ENCODE measurements around the gene TEN1. TPM values are rescaled to one million over a fixed set of nuclear protein-coding genes. Genes with fewer than 3 reads are reported as not detected.

Gene TEN1
- total and polyA plus RNA-seq, 7 donors, result 3.4 to 21.1 (median 8.8) TPM

DNA sequence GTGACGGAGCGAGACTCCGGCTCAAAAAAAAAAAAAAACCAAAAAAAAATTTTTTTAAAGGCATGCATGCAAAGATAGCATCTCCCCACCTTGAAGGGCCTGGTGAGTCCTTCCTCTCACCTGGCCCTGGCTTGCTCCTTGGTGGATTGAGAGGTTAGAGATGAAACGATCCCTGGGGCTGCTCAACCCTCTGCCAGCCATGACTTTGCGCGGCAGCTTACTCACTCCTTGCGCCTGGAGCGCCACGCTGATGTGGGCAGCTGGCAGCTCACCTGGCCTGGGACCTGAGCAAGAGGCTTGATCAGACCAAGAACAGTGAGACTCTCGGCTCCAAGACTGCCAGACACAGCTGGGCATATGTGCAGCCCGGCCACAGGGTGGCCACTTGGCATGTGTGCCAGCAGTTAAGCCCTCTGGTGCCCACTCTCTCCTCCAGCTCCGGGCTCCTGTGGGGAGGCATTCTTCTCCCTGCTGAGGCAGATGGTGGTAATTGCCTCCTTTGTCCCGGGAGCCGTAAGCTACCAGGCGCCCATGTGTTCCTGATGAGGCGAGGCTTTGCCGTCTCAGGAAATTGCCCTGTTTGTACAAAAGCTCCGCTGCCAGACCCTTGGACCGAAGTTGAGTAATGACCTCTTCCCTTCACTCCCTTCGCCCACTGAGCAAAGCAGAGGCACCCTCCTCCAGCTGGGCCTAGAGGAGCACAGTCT lies 53.2 kb downstream of the TEN1 start:
- Histone ChIP-seq H3K36me3 (ENCODE audit: insufficient read depth in 1 of 2, low read depth in 1 of 2) (peaks cover 0 to 2% of the 10 kb centered on the region in 2 donors), H3K9me3 (no peaks in the 10 kb centered on the region), H3K27me3 (ENCODE audit: insufficient read depth in 3 of 3, low read length in 2 of 3) (peaks cover 0 to 1% (median 0%) of the 10 kb centered on the region in 3 donors), H3K4me1 (no peaks in the 10 kb centered on the region), H3K4me3 (no peak overlapping the region), H3K27ac (no peak overlapping the region)
- intact Hi-C loops (cut with DNase I), result no loop called here
- TF ChIP-seq, protein P1, sequence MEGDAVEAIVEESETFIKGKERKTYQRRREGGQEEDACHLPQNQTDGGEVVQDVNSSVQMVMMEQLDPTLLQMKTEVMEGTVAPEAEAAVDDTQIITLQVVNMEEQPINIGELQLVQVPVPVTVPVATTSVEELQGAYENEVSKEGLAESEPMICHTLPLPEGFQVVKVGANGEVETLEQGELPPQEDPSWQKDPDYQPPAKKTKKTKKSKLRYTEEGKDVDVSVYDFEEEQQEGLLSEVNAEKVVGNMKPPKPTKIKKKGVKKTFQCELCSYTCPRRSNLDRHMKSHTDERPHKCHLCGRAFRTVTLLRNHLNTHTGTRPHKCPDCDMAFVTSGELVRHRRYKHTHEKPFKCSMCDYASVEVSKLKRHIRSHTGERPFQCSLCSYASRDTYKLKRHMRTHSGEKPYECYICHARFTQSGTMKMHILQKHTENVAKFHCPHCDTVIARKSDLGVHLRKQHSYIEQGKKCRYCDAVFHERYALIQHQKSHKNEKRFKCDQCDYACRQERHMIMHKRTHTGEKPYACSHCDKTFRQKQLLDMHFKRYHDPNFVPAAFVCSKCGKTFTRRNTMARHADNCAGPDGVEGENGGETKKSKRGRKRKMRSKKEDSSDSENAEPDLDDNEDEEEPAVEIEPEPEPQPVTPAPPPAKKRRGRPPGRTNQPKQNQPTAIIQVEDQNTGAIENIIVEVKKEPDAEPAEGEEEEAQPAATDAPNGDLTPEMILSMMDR (IDR thresholded peaks at IDR 0.05), result no peak
- WGBS, 3 donors, result 68 to 72% (median 70%) methylated on average over 19 to 20 of the region's 20 CpGs
- ATAC-seq (peak in 2 of 4 donors; percentile 27 to 30), DNase-seq (peak in 1 of 2 donors; percentile 9)

DNA sequence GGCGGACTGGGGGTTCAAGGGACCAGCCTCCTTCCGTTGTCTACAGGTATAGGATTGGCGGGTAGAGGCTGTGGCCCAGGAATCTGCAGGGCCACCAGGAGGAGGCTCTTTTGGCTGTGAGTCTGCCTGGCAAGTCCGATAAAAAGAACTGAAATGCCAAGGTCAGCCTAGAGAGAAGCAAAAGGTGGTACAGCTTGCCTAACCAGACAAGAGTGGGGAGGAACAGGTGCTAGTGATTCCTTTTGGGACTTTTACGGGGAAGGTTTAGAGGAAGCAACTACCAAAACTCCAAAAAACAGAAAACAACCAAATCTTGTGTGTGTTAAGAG lies 53.7 kb downstream of the TEN1 start:
- peaks cover 0 to 7% of the 10 kb centered on the region in 2 donors for H3K36me3 ChIP-seq (ENCODE audit: insufficient read depth in 1 of 2, low read depth in 1 of 2)
- WGBS, 3 donors, result 85 to 94% (median 90%) methylated on average over 5 of the region's 5 CpGs
- no peak for ATAC-seq
- H3K9me3 ChIP-seq, result no peaks in the 10 kb centered on the region
- H3K4me1 ChIP-seq, result no peaks in the 10 kb centered on the region
- DNase-seq, result peak in 1 of 2 donors; percentile 9
- TF ChIP-seq, protein P1 (IDR thresholded peaks at IDR 0.05), result no peak
- intact Hi-C loops (cut with DNase I), result no loop called here
- H3K4me3 ChIP-seq, result no peak overlapping the region
- H3K27ac ChIP-seq, result no peak overlapping the region
- no peaks in the 10 kb centered on the region for H3K27me3 ChIP-seq (ENCODE audit: insufficient read depth in 3 of 3, low read length in 2 of 3)

DNA sequence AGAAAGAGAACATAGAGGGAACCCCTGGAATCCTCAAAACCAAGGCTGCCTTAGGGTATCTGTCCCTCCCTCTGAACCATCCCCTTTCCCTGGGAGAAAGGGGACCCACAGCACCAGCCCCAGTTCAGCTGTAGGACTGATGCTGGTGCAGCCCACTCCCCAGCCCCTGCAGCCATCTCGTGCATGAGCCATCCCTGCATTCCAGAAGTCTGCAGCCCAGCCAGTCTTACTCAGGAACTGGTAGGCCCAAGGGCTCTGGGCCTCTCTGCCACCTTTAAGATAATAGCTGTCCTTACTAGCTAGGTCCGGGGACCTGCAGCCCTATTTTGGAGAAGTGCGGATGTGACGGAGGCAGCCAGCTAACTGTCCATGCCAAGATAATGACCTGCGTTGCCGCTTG lies 54.1 kb downstream of the TEN1 start:
- Histone ChIP-seq H3K4me1 (no peaks in the 10 kb centered on the region), H3K27ac (no peak overlapping the region), H3K9me3 (no peaks in the 10 kb centered on the region), H3K27me3 (ENCODE audit: insufficient read depth in 3 of 3, low read length in 2 of 3) (no peaks in the 10 kb centered on the region), H3K36me3 (ENCODE audit: insufficient read depth in 1 of 2, low read depth in 1 of 2) (peaks cover 0 to 11% of the 10 kb centered on the region in 2 donors), H3K4me3 (no peak overlapping the region)
- no peak for DNase-seq
- intact Hi-C loops (cut with DNase I), result no loop called here
- WGBS, 3 donors, result 94 to 95% (median 94%) methylated on average over 6 of the region's 6 CpGs
- ATAC-seq, result no peak
- TF ChIP-seq, protein P1 (IDR thresholded peaks at IDR 0.05), result no peak

DNA sequence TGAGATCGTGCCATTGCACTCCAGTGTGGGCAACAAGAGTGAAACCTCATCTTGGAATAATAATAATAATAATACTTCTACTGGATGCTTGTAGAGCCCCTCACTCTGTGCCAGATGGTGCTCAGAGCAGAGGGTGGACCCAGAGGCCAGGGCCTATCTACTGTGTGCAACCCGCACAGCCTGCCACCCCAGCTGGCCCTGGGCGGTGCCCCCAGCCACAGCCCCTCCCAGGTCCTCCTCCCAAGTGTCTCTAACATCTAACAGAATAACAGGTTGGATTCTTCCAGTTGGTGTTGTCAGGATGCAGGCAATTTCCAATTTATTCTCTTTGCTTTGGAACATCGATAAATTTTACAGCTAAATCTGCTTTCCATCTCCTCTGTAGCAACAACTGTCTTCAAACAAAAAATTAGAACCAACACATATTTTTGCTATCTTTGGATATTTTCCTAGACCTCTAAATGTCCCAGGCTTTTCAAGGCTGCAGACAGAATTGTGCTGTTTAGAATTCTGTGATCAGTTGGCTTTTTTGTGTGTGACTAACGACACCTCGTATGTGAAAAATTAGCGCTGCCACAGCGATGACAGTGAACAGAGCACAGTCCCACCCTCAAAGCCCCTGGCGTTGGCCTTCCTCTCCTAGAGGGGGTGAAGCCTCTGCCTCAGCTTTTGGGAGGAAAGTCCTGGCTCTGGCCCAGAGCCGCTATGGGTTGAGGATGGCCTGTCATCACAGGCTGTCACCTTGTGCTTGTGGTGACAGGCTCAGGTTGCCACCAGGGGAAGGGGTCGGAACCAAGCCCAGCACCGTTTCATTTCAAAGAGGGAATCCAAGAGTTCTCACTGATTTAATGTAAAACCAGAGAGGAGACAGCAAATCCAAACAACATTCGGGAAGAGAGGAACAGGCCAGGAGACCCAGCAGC lies 55.6 kb downstream of the TEN1 start:
- Histone ChIP-seq H3K9me3 (no peaks in the 10 kb centered on the region), H3K36me3 (ENCODE audit: insufficient read depth in 1 of 2, low read depth in 1 of 2) (peaks cover 0 to 27% of the 10 kb centered on the region in 2 donors), H3K4me1 (no peaks in the 10 kb centered on the region), H3K27me3 (ENCODE audit: insufficient read depth in 3 of 3, low read length in 2 of 3) (no peaks in the 10 kb centered on the region), H3K27ac (no peak overlapping the region), H3K4me3 (no peak overlapping the region)
- DNase-seq, result no peak
- TF ChIP-seq, protein P1 (IDR thresholded peaks at IDR 0.05), result no peak
- ATAC-seq, result no peak
- intact Hi-C loops (cut with DNase I), result no loop called here
- WGBS, 3 donors, result 82 to 85% (median 85%) methylated on average over 13 of the region's 13 CpGs

Data from psoas muscle (tissue), 8 donors.